Measurements from ENCODE around the gene CDC42.

- TF ChIP-seq CTCF (conservative IDR thresholded peaks at IDR 0.05; ENCODE audit: low read length) (no peak), EZH2phosphoT487 (IDR thresholded peaks at IDR 0.05; ENCODE audit: borderline replicate concordance) (no peak)
Observed at GRCh38 chr1:22129501-22130117, 77.1 kb downstream of the CDC42 start.
